ENCODE results near the gene COL9A2. TPM values are rescaled to one million over a fixed set of nuclear protein-coding genes. Genes with fewer than 3 reads are reported as not detected.
"Not testable (repeated sequence)": the region's sequence is repeated elsewhere in the genome, so short reads cannot be mapped to it uniquely, and the experiment has no call there.

The COL9A2 gene
- 4.0 and 6.4 TPM in 2 replicates for total RNA-seq (2014; rRNA removed; shearing (Covaris generic))

DNA sequence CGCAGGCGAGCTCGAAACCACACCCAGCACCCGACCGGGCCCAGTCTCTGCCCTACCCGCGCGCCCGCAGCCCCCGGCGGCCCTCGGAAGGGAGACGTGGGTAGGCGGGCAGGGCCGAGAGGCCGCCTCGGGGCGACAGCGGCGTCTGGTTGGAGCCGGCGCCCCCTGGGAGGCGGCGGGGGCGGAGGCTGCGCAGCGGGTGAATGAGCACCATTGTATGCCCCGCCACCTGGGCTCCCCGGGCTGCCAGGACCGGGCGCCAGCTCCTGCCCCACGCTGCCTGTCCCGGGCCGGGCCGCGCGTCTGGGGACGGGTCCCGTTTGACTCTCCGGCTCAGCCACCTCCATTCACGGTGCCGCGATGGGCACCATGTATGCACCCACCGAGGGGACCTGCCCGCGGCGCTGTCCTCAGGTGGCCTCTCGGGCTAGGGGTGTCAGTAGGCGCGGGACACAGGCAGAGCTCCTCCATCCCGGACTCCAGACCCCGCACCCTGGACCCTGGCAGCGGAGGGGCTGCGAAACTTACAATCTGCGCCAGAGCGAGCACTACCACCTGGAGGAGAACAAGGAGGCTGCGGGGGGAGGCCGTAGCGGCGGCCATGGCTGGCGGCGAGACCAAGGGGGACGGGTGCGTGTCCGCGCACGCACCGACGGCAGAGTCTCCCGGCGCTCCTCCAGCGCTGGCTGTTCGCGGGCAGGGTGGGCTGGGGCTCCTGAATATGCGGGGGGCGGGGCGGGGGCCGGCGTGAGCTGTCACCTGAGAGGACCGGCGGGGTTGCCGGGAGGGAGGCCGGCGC lies at the start of gene COL9A2:
Gene COL9A2 (minus strand): TSS at position 692 of the 799 bp plus-strand sequence. CDS start 89 bp downstream, at position 603.
- no peak for DNase-seq (ENCODE audit: low spot score)

GRCh38 chr1:40363721-40364120 lies 46.6 kb upstream of the COL9A2 start:
- no peak for DNase-seq (ENCODE audit: low spot score)
- in situ Hi-C loops (cut with HindIII; ENCODE audit: low sequenced_read_pairs): no loop called here

More for the DNA sequence above, at the start of gene COL9A2:
- in situ Hi-C loops (cut with HindIII; ENCODE audit: low sequenced_read_pairs): no loop called here

DNA sequence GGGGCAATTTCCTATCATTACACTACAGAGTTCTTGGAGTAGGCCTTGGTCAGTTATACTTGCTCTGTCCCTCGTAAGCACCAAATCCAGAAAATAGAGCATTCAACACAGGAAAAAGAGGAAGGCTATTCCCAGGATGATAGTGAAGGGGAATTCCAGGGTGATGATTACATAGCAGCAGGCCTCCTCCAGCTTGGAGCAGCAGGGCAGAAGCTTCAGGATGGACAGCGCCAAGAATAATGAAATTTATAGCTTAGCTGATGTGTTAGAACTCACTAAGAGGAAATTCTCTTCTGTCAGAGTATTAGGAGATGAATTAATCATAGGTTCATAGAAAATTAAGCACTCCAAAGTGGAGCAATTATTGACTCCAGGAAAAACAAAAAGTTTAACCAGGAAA lies 45.6 kb upstream of the COL9A2 start:
- in situ Hi-C loops (cut with HindIII; ENCODE audit: low sequenced_read_pairs): no loop called here
- no peak for DNase-seq (ENCODE audit: low spot score)

GRCh38 chr1:40362199-40362598 lies 45.1 kb upstream of the COL9A2 start:
- DNase-seq (ENCODE audit: low spot score): no peak
- in situ Hi-C loops (cut with HindIII; ENCODE audit: low sequenced_read_pairs): no loop called here

GRCh38 chr1:40361637-40362036 lies 44.6 kb upstream of the COL9A2 start:
- no peak for DNase-seq (ENCODE audit: low spot score)
- in situ Hi-C loops (cut with HindIII; ENCODE audit: low sequenced_read_pairs): no loop called here

GRCh38 chr1:40361201-40361600 lies 44.1 kb upstream of the COL9A2 start:
- DNase-seq (ENCODE audit: low spot score): no peak
- in situ Hi-C loops (cut with HindIII; ENCODE audit: low sequenced_read_pairs): no loop called here

GRCh38 chr1:40360631-40361030 lies 43.5 kb upstream of the COL9A2 start:
- DNase-seq (ENCODE audit: low spot score): no peak
- in situ Hi-C loops (cut with HindIII; ENCODE audit: low sequenced_read_pairs): no loop called here

DNA sequence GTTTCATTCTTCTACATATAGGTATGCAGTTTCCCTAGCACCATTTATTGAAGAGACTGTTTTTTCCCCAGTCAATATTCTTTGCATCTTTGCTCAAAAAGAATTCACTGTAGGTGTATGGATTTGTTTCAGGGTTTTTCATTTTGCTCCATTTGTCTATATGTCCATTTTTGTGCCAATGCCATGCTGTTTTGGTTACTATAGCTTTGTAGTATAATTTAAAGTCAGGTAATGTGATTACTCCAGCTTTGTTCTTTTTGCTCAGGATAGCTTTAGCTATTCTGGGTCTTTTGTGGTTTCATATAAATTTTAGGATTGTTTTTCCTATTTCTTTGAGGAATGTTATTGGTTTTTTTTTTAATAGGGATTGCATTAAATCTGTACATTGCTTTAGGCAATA lies 40.5 kb upstream of the COL9A2 start:
- no peak for DNase-seq (ENCODE audit: low spot score)
- in situ Hi-C loops (cut with HindIII; ENCODE audit: low sequenced_read_pairs): no loop called here

DNA sequence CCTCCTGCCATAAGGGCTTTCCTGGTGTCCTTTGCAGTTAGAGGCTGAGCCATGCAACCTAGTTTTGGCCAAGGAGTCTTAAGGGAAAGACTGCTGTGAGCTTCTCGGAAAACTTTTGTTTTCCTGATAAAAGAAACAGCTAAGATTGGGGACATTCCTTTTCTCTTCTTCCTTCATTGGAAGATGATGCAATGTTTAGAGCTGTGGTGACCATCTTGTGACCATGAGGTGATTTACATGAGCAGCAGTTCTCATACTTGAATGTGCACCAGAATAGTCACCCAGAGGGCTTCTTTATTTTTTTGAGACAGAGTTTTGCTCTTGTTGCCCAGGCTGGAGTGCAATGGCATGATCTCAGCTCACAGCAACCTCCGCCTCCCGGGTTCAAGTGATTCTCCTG lies 36.0 kb upstream of the COL9A2 start:
- in situ Hi-C loops (cut with HindIII; ENCODE audit: low sequenced_read_pairs): no loop called here
- no peak for DNase-seq (ENCODE audit: low spot score)

DNA sequence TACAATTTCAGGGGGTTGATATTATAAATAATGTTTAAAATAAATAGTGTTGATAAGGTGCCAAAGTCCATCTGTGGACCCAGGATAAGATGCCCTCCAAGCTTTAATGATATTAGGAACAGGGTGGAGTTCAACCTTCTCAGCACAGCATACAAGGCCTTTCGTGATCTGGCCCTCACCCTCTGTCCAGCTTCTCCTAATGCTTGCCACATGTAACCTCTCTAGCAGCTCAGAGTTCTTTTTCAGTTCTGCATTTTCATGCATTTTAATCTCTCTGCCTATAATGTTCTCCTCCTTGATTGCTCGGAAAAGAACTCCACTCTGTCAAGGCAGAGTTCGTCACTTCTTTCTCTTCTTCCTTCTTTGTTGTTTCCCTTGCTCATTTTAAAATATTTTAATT lies 35.0 kb upstream of the COL9A2 start:
- no peak for DNase-seq (ENCODE audit: low spot score)
- in situ Hi-C loops (cut with HindIII; ENCODE audit: low sequenced_read_pairs): no loop called here

DNA sequence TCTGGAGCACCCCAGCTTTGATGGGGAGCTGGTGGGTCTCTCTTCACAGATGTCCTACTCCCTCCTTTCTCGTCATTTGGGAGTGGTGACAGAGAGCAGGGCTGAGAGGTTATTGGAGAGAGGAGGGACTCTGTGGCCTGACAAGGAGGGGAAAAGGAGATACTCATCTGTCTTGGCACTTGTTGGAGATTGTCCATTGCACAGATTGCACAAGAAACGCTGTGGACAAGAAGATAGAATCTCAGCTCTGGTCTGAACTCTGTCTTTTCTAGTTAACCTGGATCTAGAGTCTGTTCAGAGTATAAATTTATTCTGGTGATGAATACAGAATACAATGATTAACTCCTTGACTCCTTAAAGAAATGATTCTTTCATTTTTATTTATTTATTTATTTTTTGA lies 34.0 kb upstream of the COL9A2 start:
- in situ Hi-C loops (cut with HindIII; ENCODE audit: low sequenced_read_pairs): no loop called here

GRCh38 chr1:40350391-40350790 lies 33.3 kb upstream of the COL9A2 start:
- DNase-seq (ENCODE audit: low spot score): no peak
- in situ Hi-C loops (cut with HindIII; ENCODE audit: low sequenced_read_pairs): no loop called here

More for the DNA sequence above, 34.0 kb upstream of the COL9A2 start:
- no peak for DNase-seq (ENCODE audit: low spot score)

- no peak for DNase-seq (ENCODE audit: low spot score)
- in situ Hi-C loops (cut with HindIII; ENCODE audit: low sequenced_read_pairs): no loop called here
Observed at GRCh38 chr1:40344597-40344996, 27.5 kb upstream of the COL9A2 start.

DNA sequence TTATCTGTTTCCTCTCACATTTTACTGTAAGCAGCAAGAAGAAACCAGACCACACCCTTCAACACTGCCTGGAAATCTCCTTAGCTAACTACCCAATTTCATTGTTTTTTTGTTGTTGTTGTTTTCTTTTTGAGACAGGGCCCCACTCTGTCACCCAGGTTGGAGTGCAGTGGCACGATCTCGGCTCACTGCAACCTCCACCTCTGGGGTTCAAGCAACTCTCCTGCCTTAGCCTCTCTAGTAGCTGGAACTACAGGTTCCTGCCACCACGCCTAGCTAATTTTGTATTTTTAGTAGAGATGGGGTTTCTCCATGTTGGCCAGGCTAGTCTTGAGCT lies 25.3 kb upstream of the COL9A2 start:
- DNase-seq (ENCODE audit: low spot score); in situ Hi-C loops (cut with HindIII; ENCODE audit: low sequenced_read_pairs): not testable (repeated sequence)

- in situ Hi-C loops (cut with HindIII; ENCODE audit: low sequenced_read_pairs): no loop called here
- no peak for DNase-seq (ENCODE audit: low spot score)
Observed at GRCh38 chr1:40341491-40342380, 24.6 kb upstream of the COL9A2 start.

DNA sequence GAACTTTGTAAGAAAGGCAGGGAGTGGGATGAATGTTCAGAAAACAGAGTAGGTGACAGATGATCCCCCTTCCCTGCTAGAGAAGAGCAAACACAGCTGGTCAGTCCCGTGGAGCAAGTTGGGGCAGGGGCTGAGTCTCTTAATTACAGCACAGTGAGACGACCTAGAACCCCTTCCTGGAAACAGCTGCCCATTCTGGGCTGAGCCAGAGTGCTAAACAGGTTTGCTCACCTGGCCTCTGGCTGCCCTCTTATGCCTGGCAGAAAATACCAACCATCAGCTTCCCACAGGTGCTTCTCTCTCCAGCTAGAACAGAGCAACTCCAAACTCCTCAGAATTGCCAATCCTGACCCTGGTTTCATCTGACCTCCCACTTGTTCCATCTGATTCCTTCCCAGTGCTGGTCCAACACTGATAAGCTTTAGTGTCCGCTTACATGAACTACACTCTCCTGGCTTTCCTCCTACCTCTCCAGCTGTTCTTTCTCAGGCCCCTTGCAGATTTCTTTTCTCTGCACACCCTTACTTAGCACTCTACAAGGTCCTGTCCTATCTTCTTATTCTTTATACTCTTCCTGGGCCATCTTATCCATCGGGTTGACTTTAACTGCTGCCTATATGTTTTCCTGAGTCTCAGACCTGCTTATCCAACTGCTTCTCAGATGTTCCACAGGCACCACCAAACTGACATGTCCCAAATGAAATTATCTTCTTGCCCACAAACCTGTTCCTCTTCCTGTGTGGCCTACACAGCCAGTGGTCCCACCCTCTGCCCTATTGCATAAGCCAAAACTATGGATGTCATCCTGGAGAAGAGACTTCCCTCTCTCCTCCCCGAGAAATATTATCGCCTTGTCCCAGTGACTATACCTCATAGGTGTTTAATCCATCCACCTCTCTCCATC lies 22.6 kb upstream of the COL9A2 start:
- no peak for DNase-seq (ENCODE audit: low spot score)
- in situ Hi-C loops (cut with HindIII; ENCODE audit: low sequenced_read_pairs): no loop called here

DNA sequence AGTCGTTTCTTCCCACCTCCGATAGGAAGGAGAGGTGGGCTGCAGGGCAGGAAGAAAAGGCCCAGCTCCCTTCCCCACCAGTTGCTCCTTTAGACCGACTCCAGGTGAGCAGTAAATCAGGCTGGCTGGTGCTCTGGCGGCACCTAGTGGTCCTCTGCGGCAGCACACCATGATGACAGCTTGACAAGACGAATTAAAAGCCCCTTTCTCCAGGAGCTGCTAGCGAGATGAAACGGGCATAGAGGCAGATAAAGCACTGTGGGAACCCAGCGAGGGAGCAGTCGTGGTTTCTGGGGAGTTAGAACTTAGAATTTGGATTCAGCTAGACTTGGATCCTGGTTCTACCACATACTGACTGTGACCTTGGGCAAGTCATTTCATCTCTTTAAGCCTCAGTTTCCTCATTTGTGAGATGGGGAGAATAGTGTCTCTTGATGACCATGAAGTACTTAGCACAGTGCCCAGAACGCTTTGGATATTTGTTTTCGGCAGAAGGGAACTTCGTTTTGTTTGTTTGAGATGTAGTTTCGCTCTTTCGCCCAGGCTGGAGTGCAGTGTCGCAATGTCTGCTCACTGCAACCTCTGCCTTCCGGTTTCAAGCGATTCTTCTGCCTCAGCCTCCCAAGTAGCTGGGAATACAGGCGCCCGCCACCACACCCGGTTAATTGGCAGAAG lies 21.8 kb upstream of the COL9A2 start:
- in situ Hi-C loops (cut with HindIII; ENCODE audit: low sequenced_read_pairs): no loop called here
- DNase-seq (ENCODE audit: low spot score): peak; percentile 72

- in situ Hi-C loops (cut with HindIII; ENCODE audit: low sequenced_read_pairs): no loop called here
- DNase-seq (ENCODE audit: low spot score): no peak
Observed at GRCh38 chr1:40337443-40337842, 20.4 kb upstream of the COL9A2 start.

DNA sequence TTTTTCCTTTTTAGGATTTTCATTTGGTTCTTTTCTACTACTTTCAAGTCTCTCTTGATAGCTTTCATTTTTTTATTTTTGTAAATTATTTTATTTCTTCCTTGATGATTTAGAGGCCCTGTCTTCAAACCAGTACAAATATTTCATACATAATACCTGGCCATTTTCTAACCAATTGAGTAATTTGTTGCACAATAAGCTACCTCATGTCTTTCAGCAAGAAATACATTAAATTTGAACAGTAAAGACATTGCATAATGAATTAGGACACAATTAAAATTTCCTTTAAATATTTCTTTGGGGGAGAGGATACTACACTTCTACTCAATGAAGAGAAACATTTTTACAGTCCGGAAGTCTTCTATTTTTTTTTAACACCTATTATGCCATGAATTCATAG lies 15.6 kb upstream of the COL9A2 start:
- in situ Hi-C loops (cut with HindIII; ENCODE audit: low sequenced_read_pairs): no loop called here
- DNase-seq (ENCODE audit: low spot score): no peak
